ENCODE data around the gene DSCAML1. TPM values are rescaled to one million over a fixed set of nuclear protein-coding genes. Genes with fewer than 3 reads are reported as not detected.

The DSCAML1 gene
- total and polyA plus RNA-seq, 10 of the 15 experiments (the other 5 are each of a cell fraction or from before 2014, with no cell fraction given): 0.03 to 0.18 (median 0.06) TPM; not detected in 1

DNA sequence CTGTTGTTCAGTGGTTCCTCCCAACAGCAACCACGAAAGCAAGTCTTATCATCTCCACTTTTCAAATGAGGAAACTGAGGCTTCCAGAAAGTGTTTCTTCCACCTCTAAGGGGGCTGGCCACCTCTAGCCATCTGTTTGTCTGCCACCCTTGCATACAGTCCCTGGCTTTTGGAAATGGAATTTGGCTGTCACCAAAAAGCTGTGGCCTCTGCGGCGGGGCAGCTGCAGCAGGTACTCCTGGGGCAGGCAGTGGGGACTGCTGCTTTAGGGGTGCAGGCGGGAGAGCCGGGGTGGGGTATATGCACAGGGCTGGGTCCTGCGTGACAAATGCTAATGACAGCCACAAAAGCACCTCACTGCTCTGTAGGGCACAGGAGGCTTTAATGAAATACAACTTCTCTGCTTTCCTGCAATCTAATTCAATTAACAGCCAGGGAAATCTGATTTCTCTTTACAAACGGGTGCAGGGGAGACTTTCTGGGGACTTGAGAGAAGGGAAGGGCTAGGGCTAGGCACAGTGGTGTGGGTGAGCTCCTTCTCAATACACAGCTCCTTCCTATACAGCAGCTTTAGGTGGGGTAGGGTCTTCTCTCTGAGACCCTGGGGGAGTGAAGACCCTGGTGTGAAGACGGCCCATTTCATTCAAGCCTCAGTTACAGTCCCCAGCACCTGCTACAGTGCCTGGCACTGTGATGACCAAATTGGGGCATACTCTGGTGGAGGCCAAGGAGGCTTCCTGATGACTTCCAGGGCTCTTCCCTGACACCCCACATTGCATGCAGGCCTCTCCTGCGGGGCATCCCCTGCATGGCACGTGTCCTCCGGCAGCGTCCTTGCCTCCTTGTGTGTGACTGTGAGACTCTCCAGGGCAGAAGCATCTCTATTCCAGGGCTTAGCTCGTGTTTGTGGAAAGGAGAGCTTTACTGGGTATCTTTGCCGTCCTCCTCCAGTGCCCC, 307.7 kb downstream of the DSCAML1 start:
- ChIA-PET SMC1A (ENCODE audit: uncharacterized antibody, unreplicated experiment) (no interaction called here), CTCF (no interaction called here), RAD21 (ENCODE audit: unreplicated experiment) (no interaction called here), POLR2A (no interaction called here)
- BruUV-seq (replicated peaks): no TSS peak
- no peak overlapping the region for H2AFZ ChIP-seq (ENCODE audit: control insufficient read depth, low read depth, low read length)
- no peak overlapping the region for H3K9ac ChIP-seq (ENCODE audit: control insufficient read depth, insufficient read depth, low read length)
- no peak overlapping the region for H3K4me2 ChIP-seq (ENCODE audit: control insufficient read depth, insufficient read depth)
- no peak for DNase-seq (ENCODE audit: low read depth, low spot score)
- H3K9me3 ChIP-seq (replicated peaks; ENCODE audit: control insufficient read depth, insufficient read depth, low read length): no peaks in the 10 kb centered on the region
- 40% methylated on average over 14 of the region's 14 CpGs for WGBS (ENCODE audit: insufficient coverage, insufficient replicate concordance, low lambda C conversion rate, missing lambda C conversion rate)
- FAIRE-seq: no peak
- no peaks in the 10 kb centered on the region for H4K20me1 ChIP-seq (ENCODE audit: control insufficient read depth, insufficient read depth)
- peaks cover 2 to 8% of the 10 kb centered on the region in 2 experiments for H3K27me3 ChIP-seq (replicated peaks in 1 of 2; ENCODE audit: control insufficient read depth in 2 of 2, insufficient read depth in 2 of 2, low read length in 1 of 2)
- H3K36me3 ChIP-seq (ENCODE audit: control insufficient read depth in 2 of 2, insufficient read depth in 2 of 2, low read length in 1 of 2): no peaks in the 10 kb centered on the region
- H3K4me1 ChIP-seq (ENCODE audit: control insufficient read depth, insufficient read depth, low read length): no peaks in the 10 kb centered on the region
- in situ Hi-C loops (cut with MboI): no loop called here
- H3K79me2 ChIP-seq (ENCODE audit: control insufficient read depth, insufficient read depth, low read length): no peaks in the 10 kb centered on the region
- no peak; the same call in 2 of the 3 replicates for ATAC-seq
- no peak overlapping the region for H3K4me3 ChIP-seq
- intact Hi-C loops (cut with micrococcal nuclease; ENCODE audit: unreplicated experiment): no loop called here
- TF ChIP-seq E2F4 (IDR thresholded peaks at IDR 0.05; ENCODE audit: low read depth, low read length) (no peak), MYC (IDR thresholded peaks at IDR 0.05; ENCODE audit: insufficient read depth, insufficient read length, insufficient replicate concordance, low read length, severe bottlenecking) (no peak), SUPT20H (IDR thresholded peaks at IDR 0.05; ENCODE audit: borderline replicate concordance, control insufficient read depth, low read depth, low read length) (no peak), RAD21 (IDR thresholded peaks at IDR 0.05; ENCODE audit: insufficient read depth, low read depth, low read length) (no peak), BMI1 (IDR thresholded peaks at IDR 0.05; ENCODE audit: borderline replicate concordance) (no peak), STAT1 (conservative IDR thresholded peaks at IDR 0.05) (no peak), PBX3 (IDR thresholded peaks at IDR 0.05; ENCODE audit: insufficient replicate concordance, low read depth, low read length) (no peak), RUNX3 (IDR thresholded peaks at IDR 0.05; ENCODE audit: low read length) (no peak), NR2C2 (IDR thresholded peaks at IDR 0.05; ENCODE audit: borderline replicate concordance, control insufficient read depth, insufficient read length, low read depth) (no peak), ZBED1 (IDR thresholded peaks at IDR 0.05; ENCODE audit: borderline replicate concordance) (no peak), SIN3A (IDR thresholded peaks at IDR 0.05; ENCODE audit: low read depth, low read length) (no peak)
- TF ChIP-seq, protein P1, sequence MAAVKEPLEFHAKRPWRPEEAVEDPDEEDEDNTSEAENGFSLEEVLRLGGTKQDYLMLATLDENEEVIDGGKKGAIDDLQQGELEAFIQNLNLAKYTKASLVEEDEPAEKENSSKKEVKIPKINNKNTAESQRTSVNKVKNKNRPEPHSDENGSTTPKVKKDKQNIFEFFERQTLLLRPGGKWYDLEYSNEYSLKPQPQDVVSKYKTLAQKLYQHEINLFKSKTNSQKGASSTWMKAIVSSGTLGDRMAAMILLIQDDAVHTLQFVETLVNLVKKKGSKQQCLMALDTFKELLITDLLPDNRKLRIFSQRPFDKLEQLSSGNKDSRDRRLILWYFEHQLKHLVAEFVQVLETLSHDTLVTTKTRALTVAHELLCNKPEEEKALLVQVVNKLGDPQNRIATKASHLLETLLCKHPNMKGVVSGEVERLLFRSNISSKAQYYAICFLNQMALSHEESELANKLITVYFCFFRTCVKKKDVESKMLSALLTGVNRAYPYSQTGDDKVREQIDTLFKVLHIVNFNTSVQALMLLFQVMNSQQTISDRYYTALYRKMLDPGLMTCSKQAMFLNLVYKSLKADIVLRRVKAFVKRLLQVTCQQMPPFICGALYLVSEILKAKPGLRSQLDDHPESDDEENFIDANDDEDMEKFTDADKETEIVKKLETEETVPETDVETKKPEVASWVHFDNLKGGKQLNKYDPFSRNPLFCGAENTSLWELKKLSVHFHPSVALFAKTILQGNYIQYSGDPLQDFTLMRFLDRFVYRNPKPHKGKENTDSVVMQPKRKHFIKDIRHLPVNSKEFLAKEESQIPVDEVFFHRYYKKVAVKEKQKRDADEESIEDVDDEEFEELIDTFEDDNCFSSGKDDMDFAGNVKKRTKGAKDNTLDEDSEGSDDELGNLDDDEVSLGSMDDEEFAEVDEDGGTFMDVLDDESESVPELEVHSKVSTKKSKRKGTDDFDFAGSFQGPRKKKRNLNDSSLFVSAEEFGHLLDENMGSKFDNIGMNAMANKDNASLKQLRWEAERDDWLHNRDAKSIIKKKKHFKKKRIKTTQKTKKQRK (IDR thresholded peaks at IDR 0.05; ENCODE audit: low read depth, low read length): no peak
- H3K27ac ChIP-seq (ENCODE audit: control insufficient read depth, insufficient read depth): no peak overlapping the region

Measured in GM12878 (cell line).